K562 (cell line): ENCODE results near the gene POLR3H. TPM values are rescaled to one million over a fixed set of nuclear protein-coding genes. Genes with fewer than 3 reads are reported as not detected.

Source experiments
- ATAC-seq: fragments of 200-7000 bp; cut with Tn5 transposase; 3 replicates; pipeline ENCODE4 v1.9.1; 2020; ENCODE audit warnings: moderate library complexity
- BruUV-seq: library from RNA; stranded (reverse); fragments of 400-500 nt; replicated peaks from 2 replicates; lab custom pipeline; 2021; lab: Mats Ljungman, UMichigan
- CTCF ChIA-PET: fragments of 300-600 bp; formaldehyde crosslinking; extraction: SDS; loops from one replicate; lab custom pipeline; 2021; ENCODE audit warnings: low intra/inter-chr PET ratio; lab: Yijun Ruan, JAX
- POLR2A ChIA-PET: fragments of 300-600, 350-650 bp; sonication (Branson Sonifier 250); formaldehyde crosslinking; extraction: SDS; loops from one replicate; lab custom pipeline; 2021; ENCODE audit warnings: antibody characterized with exemption, inconsistent platforms; lab: Yijun Ruan, JAX
- DNase-seq, 4 experiments: peaks; one replicate each; pipeline versions ENCODE4 v3.0.0 to v3.0.0-alpha.2; 2011 to 2018; ENCODE audit warnings: low spot score in 3 of 4, mixed read lengths in 3 of 4; ENCODE audit errors: extremely low read depth in 1 of 4
- FAIRE-seq: peaks from 2 replicates; lab custom pipeline; 2011; peaks lifted over from hg19 to GRCh38; lab: Jason Lieb, UNC
- H2AFZ ChIP-seq: 2 replicates; pipeline ENCODE4 v1.6.0; 2011; ENCODE audit warnings: low read depth, low read length, control low read depth, inconsistent platforms
- H3K27ac ChIP-seq: fragments of 200-600 bp; 3 replicates; pipeline ENCODE4 v1.8.0; 2011; ENCODE audit warnings: low read depth, mild to moderate bottlenecking, control low read depth, inconsistent platforms, low read length, moderate library complexity, mixed read lengths; ENCODE audit errors: extremely low read depth
- H3K27me3 ChIP-seq, 2 experiments: fragments of 300-600 bp in 1 of 2; 2 replicates in 1 of 2; 3 replicates in 1 of 2; pipeline versions ENCODE4 v1.6.0 to v1.8.0; 2011; ENCODE audit warnings: inconsistent platforms in 2 of 2, low read length in 2 of 2, mild to moderate bottlenecking in 1 of 2, mixed read lengths in 1 of 2, moderate library complexity in 1 of 2; ENCODE audit not compliant: control insufficient read depth in 2 of 2, insufficient read depth in 2 of 2
- H3K36me3 ChIP-seq: fragments of 300-600 bp; 3 replicates; pipeline ENCODE4 v1.8.0; 2011; ENCODE audit warnings: mild to moderate bottlenecking, low read length, inconsistent platforms; ENCODE audit not compliant: control insufficient read depth, insufficient read depth
- H3K4me1 ChIP-seq, 2 experiments: fragments of 200-600 bp in 1 of 2; replicated peaks in 1 of 2; 2 replicates in 1 of 2; 3 replicates in 1 of 2; pipeline versions ENCODE4 v1.5.1 to v1.8.0; 2011; ENCODE audit warnings: inconsistent platforms in 2 of 2, low read length in 2 of 2, mild to moderate bottlenecking in 1 of 2, mixed read lengths in 1 of 2, moderate library complexity in 1 of 2; ENCODE audit not compliant: control insufficient read depth in 2 of 2, insufficient read depth in 2 of 2
- H3K4me2 ChIP-seq: 2 replicates; pipeline ENCODE4 v1.6.1; 2011; ENCODE audit warnings: low read length, control low read depth, inconsistent platforms, mixed read lengths; ENCODE audit not compliant: insufficient read depth
- H3K4me3 ChIP-seq: fragments of 200-600 bp; sonication (generic), shearing (Covaris generic); 2 replicates; pipeline ENCODE4 v1.5.1; 2016; ENCODE audit warnings: control low read depth, inconsistent platforms
- H3K79me2 ChIP-seq: fragments of 200-600 bp; 3 replicates; pipeline ENCODE4 v1.8.0; 2011; ENCODE audit warnings: low read length, inconsistent platforms; ENCODE audit not compliant: control insufficient read depth, insufficient read depth
- H3K9ac ChIP-seq, 2 experiments: 2 replicates each; pipeline versions ENCODE4 v1.6.0 to v1.6.1; 2011; ENCODE audit warnings: low read depth in 2 of 2, low read length in 2 of 2, control low read depth in 1 of 2, inconsistent platforms in 1 of 2, mild to moderate bottlenecking in 1 of 2, mixed read lengths in 1 of 2; ENCODE audit not compliant: insufficient read depth in 1 of 2
- H3K9me1 ChIP-seq: one replicate; pipeline ENCODE4 v1.6.0; 2011; ENCODE audit warnings: inconsistent platforms, mild to moderate bottlenecking, low read length, moderate library complexity; ENCODE audit not compliant: control insufficient read depth, insufficient read depth
- H3K9me3 ChIP-seq: replicated peaks from 2 replicates; pipeline ENCODE4 v1.5.1; 2011; ENCODE audit warnings: low read depth, low read length, inconsistent platforms; ENCODE audit not compliant: control insufficient read depth, insufficient read depth
- H4K20me1 ChIP-seq: replicated peaks from 2 replicates; pipeline ENCODE4 v1.6.1; 2011; ENCODE audit warnings: low read length, inconsistent platforms, mixed read lengths; ENCODE audit not compliant: control insufficient read depth, insufficient read depth
- CCNT2 ChIP-seq: IDR thresholded peaks from 2 replicates; pipeline ENCODE4 v1.6.1; 2011; ENCODE audit warnings: borderline replicate concordance, low read depth, mild to moderate bottlenecking, moderate library complexity, mixed read lengths, low read length; ENCODE audit not compliant: insufficient read length; ENCODE audit errors: extremely low read depth
- CHD4 ChIP-seq: fragments of 200-600 bp; sonication (generic); IDR thresholded peaks from 3 replicates; pipeline ENCODE4 v1.6.1; 2012; ENCODE audit warnings: low read depth, mild to moderate bottlenecking, mixed read lengths, low read length, inconsistent platforms; ENCODE audit not compliant: insufficient read depth, insufficient replicate concordance, poor library complexity, severe bottlenecking
- DMBX1 ChIP-seq: fragments of 250-450 bp; sonication (Bioruptor Pico); IDR thresholded peaks from 2 replicates; pipeline ENCODE4 v1.8.0; 2022; ENCODE audit warnings: inconsistent platforms, mild to moderate bottlenecking, moderate library complexity, borderline replicate concordance
- GMEB1 ChIP-seq: fragments of 250-450 bp; sonication (Bioruptor Pico); IDR thresholded peaks from 2 replicates; pipeline ENCODE4 v1.4.0; 2020; ENCODE audit warnings: mild to moderate bottlenecking
- NFXL1 ChIP-seq: fragments of 450-650 bp; formaldehyde crosslinking; IDR thresholded peaks from 2 replicates; pipeline ENCODE4 v1.4.0; 2021; ENCODE audit warnings: mild to moderate bottlenecking
- RNF2 ChIP-seq: sonication (generic); IDR thresholded peaks from 2 replicates; pipeline ENCODE4 v1.6.1; 2016
- SREBF2 ChIP-seq: sonication (generic); formaldehyde crosslinking; IDR thresholded peaks from 2 replicates; pipeline ENCODE4 v1.4.0; 2020; ENCODE audit warnings: mild to moderate bottlenecking, missing genetic modification reagents
- STAT5A ChIP-seq: IDR thresholded peaks from 2 replicates; pipeline ENCODE4 v1.6.1; 2012; ENCODE audit warnings: low read length, inconsistent platforms, borderline replicate concordance
- TCF7 ChIP-seq: sonication (generic); IDR thresholded peaks from 2 replicates; pipeline ENCODE4 v1.6.1; 2016; ENCODE audit warnings: antibody characterized with exemption, borderline replicate concordance
- ZNF121 ChIP-seq: sonication (generic); formaldehyde crosslinking; conservative IDR thresholded peaks from 2 replicates; pipeline ENCODE4 v1.8.0; 2022; ENCODE audit warnings: missing genetic modification reagents
- ZNF431 ChIP-seq: sonication (generic); formaldehyde crosslinking; IDR thresholded peaks from 2 replicates; pipeline ENCODE4 v1.8.0; 2022; ENCODE audit warnings: mild to moderate bottlenecking, missing genetic modification reagents
- ZNF589 ChIP-seq: fragments of 200-800 bp; sonication (Bioruptor generic); IDR thresholded peaks from 2 replicates; pipeline ENCODE4 v1.6.1; 2016; ENCODE audit warnings: low read depth, missing genetic modification characterization, missing compliant biosample characterization
- ZNF655 ChIP-seq: fragments of 250-450 bp; sonication (Bioruptor Pico); IDR thresholded peaks from 2 replicates; pipeline ENCODE4 v1.5.0; 2021
- WGBS: fragments of 100-300 bp; shearing (Covaris generic); methylation state at CpG from one replicate; pipeline ENCODE4 v1.1.6; 2016; ENCODE audit warnings: low coverage, mixed read lengths; ENCODE audit not compliant: insufficient coverage; ENCODE audit errors: missing lambda C conversion rate; 5-methylcytosine and 5-hydroxymethylcytosine counted together
- in situ Hi-C: fragments of 300-500 bp; cut with MboI; formaldehyde crosslinking; loops from 4 replicates; pipeline ENCODE4 v1.15.0; 2018; ENCODE audit warnings: inconsistent platforms, mixed read lengths
- intact Hi-C: fragments of 100-400 bp; cut with micrococcal nuclease; formaldehyde crosslinking; loops from 2 replicates; pipeline ENCODE4 v1.14.2; 2022
- polyA plus RNA-seq, 8 experiments: library from polyadenylated mRNA; depleted of rRNA in 4 of 8; stranded (reverse) in 5 of 8; unstranded in 3 of 8; fragments of >200 nt; fragmentation: Nextera tagmentation in 2 of 8; fragmentation: Illumina TruSeq in 1 of 8; extraction: Ambion mirVana in 2 of 8; extraction: Trizol in 1 of 8; gene quantifications; 2 replicates each; pipeline versions ENCODE4 v1.2.1 to v1.2.3, GENCODE V29; 2011 to 2014; ENCODE audit warnings: inconsistent platforms in 1 of 8, missing spikeins in 1 of 8
- total RNA-seq, 7 experiments: library from RNA; depleted of rRNA in 6 of 7; stranded (reverse); fragments of >200 nt in 6 of 7; fragmentation: Illumina TruSeq in 2 of 7; extraction: Trizol in 2 of 7; gene quantifications; 2 replicates each; pipeline versions ENCODE4 v1.2.1 to v1.2.3, GENCODE V29; 2011 to 2021; ENCODE audit warnings: low replicate concordance in 1 of 7

POLR3H gene
- total and polyA plus RNA-seq, 9 of the 15 experiments (the other 6 are each of a cell fraction or from before 2014, with no cell fraction given): 5.3 to 48.4 (median 22.2) TPM

GRCh38 chr22:41571786-41572185, 27.5 kb upstream of the POLR3H start (continued):
- TF ChIP-seq GMEB1 (CRISPR knock-in tag) (no peak), SREBF2 (CRISPR knock-in tag) (no peak), ZNF121 (CRISPR knock-in tag) (no peak)
- TF ChIP-seq, all 486 proteins: peak for 0

GRCh38 chr22:41570221-41570620, 26.0 kb upstream of the POLR3H start:
- Histone ChIP-seq H3K36me3 (no peaks in the 10 kb centered on the region), H3K27ac (no peak overlapping the region), H4K20me1 (no peaks in the 10 kb centered on the region), H3K4me1 (peaks cover 14 to 42% of the 10 kb centered on the region in 2 experiments; a peak in 4 of 5 replicates), H3K4me2 (no peak overlapping the region), H3K9me1 (no peaks in the 10 kb centered on the region), H2AFZ (no peak overlapping the region), H3K4me3 (no peak overlapping the region), H3K9me3 (no peaks in the 10 kb centered on the region), H3K27me3 (no peaks in the 10 kb centered on the region), H3K79me2 (no peaks in the 10 kb centered on the region), H3K9ac (no peak overlapping the region)
- 25% methylated on average over 3 of the region's 3 CpGs for WGBS
- ATAC-seq (no peak), FAIRE-seq (no peak), DNase-seq (no peak)
- no peak for TF ChIP-seq RNF2
- TF ChIP-seq ZNF655 (CRISPR knock-in tag): no peak
- no peak for TF ChIP-seq CCNT2
- TF ChIP-seq ZNF589 (CRISPR knock-in tag): no peak
- TF ChIP-seq DMBX1 (CRISPR knock-in tag): no peak
- TF ChIP-seq TCF7: no peak
- no peak for TF ChIP-seq STAT5A
- TF ChIP-seq NFXL1 (CRISPR knock-in tag): no peak
- no peak for TF ChIP-seq ZNF431
- no peak for TF ChIP-seq CHD4
- POLR2A ChIA-PET: interaction anchor here (0.6 kb wide), 1 partner anchor 13 kb away, joined by 5 read pairs; no protein-coding TSS in a partner anchor
- no TSS peak for BruUV-seq
- CTCF ChIA-PET: no interaction called here
- intact Hi-C loops (no loop called here), in situ Hi-C loops (no loop called here)
